SK-N-SH treated with all-trans-retinoic acid at 6 μM for 48 hours (cell line): ENCODE data around the gene GORASP1.

Experiments
- ATAC-seq: fragments of 200-7000 bp; cut with Tn5 transposase; 3 replicates; pipeline ENCODE4 v1.9.1; 2020; ENCODE audit warnings: mild to moderate bottlenecking, moderate library complexity
- ARNTL ChIP-seq: fragments of 450-650 bp; formaldehyde crosslinking; IDR thresholded peaks from 2 replicates; pipeline ENCODE4 v1.5.0; 2020; ENCODE audit warnings: low read depth, mild to moderate bottlenecking, moderate library complexity, borderline replicate concordance
- BACH2 ChIP-seq: fragments of 250-450 bp; sonication (Bioruptor Pico); IDR thresholded peaks from 2 replicates; pipeline ENCODE4 v1.9.0; 2021; ENCODE audit warnings: mild to moderate bottlenecking, borderline replicate concordance
- CREB5 ChIP-seq: fragments of 250-450 bp; sonication (Bioruptor Pico); IDR thresholded peaks from 2 replicates; pipeline ENCODE4 v1.5.1; 2020; ENCODE audit warnings: low read depth, mild to moderate bottlenecking, moderate library complexity
- CSDC2 ChIP-seq: fragments of 250-450 bp; sonication (Bioruptor Pico); IDR thresholded peaks from 2 replicates; pipeline ENCODE4 v1.5.0; 2020; ENCODE audit warnings: mild to moderate bottlenecking, moderate library complexity
- CSRNP3 ChIP-seq: fragments of 250-450 bp; sonication (Bioruptor Pico); IDR thresholded peaks from 2 replicates; pipeline ENCODE4 v1.5.1; 2021; ENCODE audit warnings: mild to moderate bottlenecking, moderate library complexity
- ESRRG ChIP-seq: fragments of 250-450 bp; sonication (Bioruptor Pico); IDR thresholded peaks from 2 replicates; pipeline ENCODE4 v1.6.1; 2021; ENCODE audit warnings: mild to moderate bottlenecking
- GLIS3 ChIP-seq: fragments of 250-450 bp; sonication (Bioruptor Pico); IDR thresholded peaks from 2 replicates; pipeline ENCODE4 v1.5.0; 2020; ENCODE audit warnings: mild to moderate bottlenecking, moderate library complexity
- ISL1 ChIP-seq: fragments of 250-450 bp; sonication (Bioruptor Pico); IDR thresholded peaks from 2 replicates; pipeline ENCODE4 v2.1.2; 2022; ENCODE audit warnings: mild to moderate bottlenecking, moderate library complexity
- OSR1 ChIP-seq: fragments of 250-450 bp; sonication (Bioruptor Pico); IDR thresholded peaks from 2 replicates; pipeline ENCODE4 v1.8.0; 2022; ENCODE audit warnings: moderate library complexity, mild to moderate bottlenecking, inconsistent platforms
- PATZ1 ChIP-seq: fragments of 250-450 bp; sonication (Bioruptor Pico); IDR thresholded peaks from 2 replicates; pipeline ENCODE4 v1.8.0; 2020; ENCODE audit warnings: mild to moderate bottlenecking, moderate library complexity, borderline replicate concordance
- POU6F1 ChIP-seq: fragments of 250-450 bp; sonication (Bioruptor Pico); IDR thresholded peaks from 2 replicates; pipeline ENCODE4 v1.8.0; 2021; ENCODE audit warnings: low read depth, mild to moderate bottlenecking, moderate library complexity, borderline replicate concordance
- PPARA ChIP-seq: fragments of 250-450 bp; sonication (Bioruptor Pico); IDR thresholded peaks from 2 replicates; pipeline ENCODE4 v1.5.0; 2020; ENCODE audit warnings: mild to moderate bottlenecking, borderline replicate concordance
- RARB ChIP-seq: fragments of 250-450 bp; sonication (Bioruptor Pico); IDR thresholded peaks from 2 replicates; pipeline ENCODE4 v1.8.0; 2021; ENCODE audit warnings: mild to moderate bottlenecking, moderate library complexity
- SNAI2 ChIP-seq: fragments of 250-450 bp; sonication (Bioruptor Pico); IDR thresholded peaks from 2 replicates; pipeline ENCODE4 v1.5.0; 2020; ENCODE audit warnings: mild to moderate bottlenecking, moderate library complexity
- TCF4 ChIP-seq: fragments of 250-450 bp; sonication (Bioruptor Pico); IDR thresholded peaks from 2 replicates; pipeline ENCODE4 v1.8.0; 2021; ENCODE audit warnings: mild to moderate bottlenecking, moderate library complexity, borderline replicate concordance
- TOX ChIP-seq: fragments of 250-450 bp; sonication (Bioruptor Pico); IDR thresholded peaks from 2 replicates; pipeline ENCODE4 v1.8.0; 2021; ENCODE audit warnings: mild to moderate bottlenecking, moderate library complexity, borderline replicate concordance
- TSHZ2 ChIP-seq: fragments of 250-450 bp; sonication (Bioruptor Pico); IDR thresholded peaks from 2 replicates; pipeline ENCODE4 v1.5.0; 2020; ENCODE audit warnings: mild to moderate bottlenecking, moderate library complexity
- ZC3H10 ChIP-seq: fragments of 250-450 bp; sonication (Bioruptor Pico); IDR thresholded peaks from 2 replicates; pipeline ENCODE4 v1.5.1; 2021; ENCODE audit warnings: mild to moderate bottlenecking, moderate library complexity
- ZFP3 ChIP-seq: fragments of 250-450 bp; sonication (Bioruptor Pico); IDR thresholded peaks from 2 replicates; pipeline ENCODE4 v1.5.0; 2020; ENCODE audit warnings: mild to moderate bottlenecking, moderate library complexity
- ZNF565 ChIP-seq: fragments of 450-650 bp; formaldehyde crosslinking; conservative IDR thresholded peaks from 2 replicates; pipeline ENCODE4 v1.5.0; 2020; ENCODE audit warnings: low read depth, mild to moderate bottlenecking, moderate library complexity
- ZNF70 ChIP-seq: fragments of 450-650 bp; formaldehyde crosslinking; IDR thresholded peaks from 2 replicates; pipeline ENCODE4 v1.5.0; 2020; ENCODE audit warnings: mild to moderate bottlenecking, moderate library complexity
- ZNF8 ChIP-seq: fragments of 450-650 bp; formaldehyde crosslinking; IDR thresholded peaks from 2 replicates; pipeline ENCODE4 v1.5.0; 2020; ENCODE audit warnings: mild to moderate bottlenecking, moderate library complexity

GORASP1 gene

GRCh38 chr3:39088456-39088855 lies 19.0 kb downstream of the GORASP1 start:
- TF ChIP-seq PPARA (CRISPR knock-in tag) (no peak), POU6F1 (no peak), BACH2 (no peak), TCF4 (CRISPR knock-in tag) (no peak), ZNF565 (no peak), ESRRG (no peak), CSDC2 (CRISPR knock-in tag) (no peak), ZNF70 (no peak)

GRCh38 chr3:39086144-39086543 lies 21.3 kb downstream of the GORASP1 start:
- TF ChIP-seq SNAI2 (CRISPR knock-in tag), result no peak
- no peak for TF ChIP-seq ZFP3
- TF ChIP-seq GLIS3 (CRISPR knock-in tag), result no peak
- no peak for TF ChIP-seq CSRNP3
- no peak for TF ChIP-seq TOX (CRISPR knock-in tag)
- no peak for TF ChIP-seq PATZ1 (CRISPR knock-in tag)
- TF ChIP-seq ESRRG, result no peak
- TF ChIP-seq CREB5 (CRISPR knock-in tag), result no peak
- TF ChIP-seq ZNF70, result no peak
- no peak for TF ChIP-seq BACH2
- no peak for TF ChIP-seq ARNTL (CRISPR knock-in tag)
- no peak for TF ChIP-seq POU6F1
- TF ChIP-seq RARB (CRISPR knock-in tag), result no peak
- ATAC-seq, result no peak

More at GRCh38 chr3:39088456-39088855, 19.0 kb downstream of the GORASP1 start:
- ATAC-seq, result no peak

- no peak for ATAC-seq
- no peak for TF ChIP-seq TCF4 (CRISPR knock-in tag)
- TF ChIP-seq SNAI2 (CRISPR knock-in tag), result no peak
- no peak for TF ChIP-seq ZC3H10 (CRISPR knock-in tag)
- no peak for TF ChIP-seq CSRNP3
- no peak for TF ChIP-seq ZNF70
- TF ChIP-seq ISL1 (CRISPR knock-in tag), result no peak
- no peak for TF ChIP-seq ZFP3
- no peak for TF ChIP-seq OSR1 (CRISPR knock-in tag)
- no peak for TF ChIP-seq TSHZ2 (CRISPR knock-in tag)
- TF ChIP-seq ZNF8 (CRISPR knock-in tag), result no peak
- TF ChIP-seq ZNF565, result no peak
- TF ChIP-seq PPARA (CRISPR knock-in tag), result no peak
- no peak for TF ChIP-seq POU6F1
- TF ChIP-seq BACH2, result no peak
- TF ChIP-seq, all 23 proteins: peak for 0
These were observed 24.6 kb downstream of the GORASP1 start for GRCh38 chr3:39082666-39083313.
